Neural cell (in vitro differentiated cells): ENCODE data around the gene CELF5. TPM values are rescaled to one million over a fixed set of nuclear protein-coding genes. Genes with fewer than 3 reads are reported as not detected.

Source experiments
- H2AFZ ChIP-seq: fragments of 200-600, 300-800 bp; sonication (generic), shearing (Covaris generic); 2 replicates; pipeline ENCODE4 v1.6.0; 2014; ENCODE audit warnings: low read depth, mild to moderate bottlenecking, antibody characterized with exemption, low read length, moderate library complexity
- H3F3A ChIP-seq: fragments of 200-600 bp; shearing (Covaris generic); 2 replicates; pipeline ENCODE4 v1.6.1; 2016; ENCODE audit warnings: mild to moderate bottlenecking, moderate library complexity, mixed read lengths, antibody characterized with exemption, low read length; ENCODE audit not compliant: insufficient read depth, poor library complexity, severe bottlenecking
- H3K27ac ChIP-seq: fragments of 200-600, 300-800 bp; sonication (generic), shearing (Covaris generic); 2 replicates; pipeline ENCODE4 v1.5.1; 2014; ENCODE audit warnings: mild to moderate bottlenecking, low read length, moderate library complexity
- H3K27me3 ChIP-seq: fragments of 300-800, 200-600 bp; sonication (generic), shearing (Covaris generic); 2 replicates; pipeline ENCODE4 v1.6.0; 2014; ENCODE audit warnings: mild to moderate bottlenecking, low read depth, low read length, moderate library complexity; ENCODE audit not compliant: insufficient read depth
- H3K36me3 ChIP-seq: fragments of 300-800, 200-600 bp; sonication (generic), shearing (Covaris generic); 2 replicates; pipeline ENCODE4 v1.5.1; 2014; ENCODE audit warnings: mild to moderate bottlenecking, antibody characterized with exemption, low read length, moderate library complexity; ENCODE audit not compliant: insufficient read depth
- H3K4me2 ChIP-seq: fragments of 300-800, 200-600 bp; sonication (generic), shearing (Covaris generic); 2 replicates; pipeline ENCODE4 v1.6.0; 2014; ENCODE audit warnings: mild to moderate bottlenecking, low read length
- H3K4me3 ChIP-seq: fragments of 300-800, 200-600 bp; sonication (generic), shearing (Covaris generic); 2 replicates; pipeline ENCODE4 v1.5.1; 2014; ENCODE audit warnings: mild to moderate bottlenecking, low read length, moderate library complexity
- H3K79me2 ChIP-seq: fragments of 200-600 bp; shearing (Covaris generic); replicated peaks from 2 replicates; pipeline ENCODE4 v1.6.0; 2014; ENCODE audit warnings: mild to moderate bottlenecking, low read length, moderate library complexity; ENCODE audit not compliant: insufficient read depth
- H3K9ac ChIP-seq: fragments of 300-800, 200-600 bp; sonication (generic), shearing (Covaris generic); 2 replicates; pipeline ENCODE4 v1.6.1; 2016; ENCODE audit warnings: mild to moderate bottlenecking, low read length, mixed read lengths
- H3K9me2 ChIP-seq: fragments of 200-600 bp; shearing (Covaris generic); 2 replicates; pipeline ENCODE4 v1.6.1; 2016; ENCODE audit warnings: mild to moderate bottlenecking, low read length, mixed read lengths; ENCODE audit not compliant: insufficient read depth
- H3K9me3 ChIP-seq: fragments of 200-600, 300-800 bp; sonication (generic), shearing (Covaris generic); 2 replicates; pipeline ENCODE4 v1.6.1; 2016; ENCODE audit warnings: mild to moderate bottlenecking, mixed run types, low read length, moderate library complexity, mixed read lengths
- H4K20me1 ChIP-seq: fragments of 200-600 bp; shearing (Covaris generic); 2 replicates; pipeline ENCODE4 v1.6.1; 2016; ENCODE audit warnings: mild to moderate bottlenecking, mixed run types; ENCODE audit not compliant: insufficient read depth
- EP300 ChIP-seq: fragments of 450-650 bp; conservative IDR thresholded peaks from 2 replicates; pipeline ENCODE4 v1.6.1; 2014; ENCODE audit warnings: antibody characterized with exemption, mild to moderate bottlenecking, moderate library complexity; ENCODE audit not compliant: poor library complexity, severe bottlenecking
- EZH2 ChIP-seq: fragments of 200-600, 300-800 bp; shearing (Covaris generic), sonication (generic); IDR thresholded peaks from 2 replicates; pipeline ENCODE4 v1.6.1; 2014; ENCODE audit warnings: antibody characterized with exemption, low read length, borderline replicate concordance, mild to moderate bottlenecking; ENCODE audit not compliant: insufficient read depth, poor library complexity, severe bottlenecking
- MXI1 ChIP-seq: fragments of 450-650 bp; conservative IDR thresholded peaks from 2 replicates; pipeline ENCODE4 v1.6.1; 2014; ENCODE audit warnings: antibody characterized with exemption, mild to moderate bottlenecking; ENCODE audit not compliant: poor library complexity, severe bottlenecking
- POLR2AphosphoS5 ChIP-seq: IDR thresholded peaks from 2 replicates; pipeline ENCODE4 v1.6.1; 2012
- RAD21 ChIP-seq: fragments of 450-650 bp; conservative IDR thresholded peaks from 2 replicates; pipeline ENCODE4 v1.6.1; 2014; ENCODE audit warnings: antibody characterized with exemption, mild to moderate bottlenecking, moderate library complexity
- REST ChIP-seq: IDR thresholded peaks from 2 replicates; pipeline ENCODE4 v1.6.1; 2012; ENCODE audit warnings: borderline replicate concordance
- SMC3 ChIP-seq: fragments of 450-650 bp; conservative IDR thresholded peaks from 2 replicates; pipeline ENCODE4 v1.6.1; 2014; ENCODE audit warnings: antibody characterized with exemption, mild to moderate bottlenecking, moderate library complexity; ENCODE audit not compliant: poor library complexity
- TAF1 ChIP-seq: IDR thresholded peaks from 2 replicates; pipeline ENCODE4 v1.6.1; 2012; ENCODE audit warnings: low read depth
- polyA plus RNA-seq: library from polyadenylated mRNA; depleted of rRNA; stranded (reverse); fragments of >200 nt; gene quantifications from 2 replicates; pipeline ENCODE4 v1.2.3, GENCODE V29; 2014
- TF ChIP-seq, protein P1 (sequence below): fragments of 450-650 bp; IDR thresholded peaks from 2 replicates; pipeline ENCODE4 v1.5.1; 2014; ENCODE audit warnings: antibody characterized with exemption, mild to moderate bottlenecking, moderate library complexity; ENCODE audit not compliant: poor library complexity, severe bottlenecking

CELF5 gene
- polyA plus RNA-seq, 1 donor from 2014 or later = 130 TPM

- H3K79me2 ChIP-seq = no peaks in the 10 kb centered on the region
- H3K36me3 ChIP-seq = peaks cover 8% of the 10 kb centered on the region
- no peak overlapping the region for H3K27ac ChIP-seq
- no peaks in the 10 kb centered on the region for H3K27me3 ChIP-seq
- no peak overlapping the region for H3K9ac ChIP-seq
- no peak overlapping the region for H3K4me2 ChIP-seq
- H3K9me3 ChIP-seq = no peaks in the 10 kb centered on the region
- no peaks in the 10 kb centered on the region for H3F3A ChIP-seq
- H3K9me2 ChIP-seq = no peaks in the 10 kb centered on the region
- H3K4me3 ChIP-seq = no peak overlapping the region
- no peaks in the 10 kb centered on the region for H4K20me1 ChIP-seq
- TF ChIP-seq MXI1 (no peak), RAD21 (no peak), REST (no peak), POLR2AphosphoS5 (no peak), EZH2 (no peak), TAF1 (no peak), SMC3 (no peak), EP300 (no peak)
- TF ChIP-seq, protein P1, sequence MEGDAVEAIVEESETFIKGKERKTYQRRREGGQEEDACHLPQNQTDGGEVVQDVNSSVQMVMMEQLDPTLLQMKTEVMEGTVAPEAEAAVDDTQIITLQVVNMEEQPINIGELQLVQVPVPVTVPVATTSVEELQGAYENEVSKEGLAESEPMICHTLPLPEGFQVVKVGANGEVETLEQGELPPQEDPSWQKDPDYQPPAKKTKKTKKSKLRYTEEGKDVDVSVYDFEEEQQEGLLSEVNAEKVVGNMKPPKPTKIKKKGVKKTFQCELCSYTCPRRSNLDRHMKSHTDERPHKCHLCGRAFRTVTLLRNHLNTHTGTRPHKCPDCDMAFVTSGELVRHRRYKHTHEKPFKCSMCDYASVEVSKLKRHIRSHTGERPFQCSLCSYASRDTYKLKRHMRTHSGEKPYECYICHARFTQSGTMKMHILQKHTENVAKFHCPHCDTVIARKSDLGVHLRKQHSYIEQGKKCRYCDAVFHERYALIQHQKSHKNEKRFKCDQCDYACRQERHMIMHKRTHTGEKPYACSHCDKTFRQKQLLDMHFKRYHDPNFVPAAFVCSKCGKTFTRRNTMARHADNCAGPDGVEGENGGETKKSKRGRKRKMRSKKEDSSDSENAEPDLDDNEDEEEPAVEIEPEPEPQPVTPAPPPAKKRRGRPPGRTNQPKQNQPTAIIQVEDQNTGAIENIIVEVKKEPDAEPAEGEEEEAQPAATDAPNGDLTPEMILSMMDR = no peak
- H2AFZ ChIP-seq = no peak overlapping the region
Measured at GRCh38 chr19:3279306-3279705, 54.8 kb downstream of the CELF5 start.

GRCh38 chr19:3281026-3281425 lies 56.6 kb downstream of the CELF5 start:
- no peaks in the 10 kb centered on the region for H4K20me1 ChIP-seq
- no peak overlapping the region for H3K9ac ChIP-seq
- H3K27ac ChIP-seq = no peak overlapping the region
- H3K4me2 ChIP-seq = no peak overlapping the region
- H2AFZ ChIP-seq = no peak overlapping the region
- peaks cover 8% of the 10 kb centered on the region for H3K36me3 ChIP-seq
- H3K4me3 ChIP-seq = no peak overlapping the region
- no peaks in the 10 kb centered on the region for H3K9me3 ChIP-seq
- no peaks in the 10 kb centered on the region for H3F3A ChIP-seq
- no peak for TF ChIP-seq EZH2
- no peaks in the 10 kb centered on the region for H3K9me2 ChIP-seq
- H3K79me2 ChIP-seq = no peaks in the 10 kb centered on the region
- no peaks in the 10 kb centered on the region for H3K27me3 ChIP-seq

DNA sequence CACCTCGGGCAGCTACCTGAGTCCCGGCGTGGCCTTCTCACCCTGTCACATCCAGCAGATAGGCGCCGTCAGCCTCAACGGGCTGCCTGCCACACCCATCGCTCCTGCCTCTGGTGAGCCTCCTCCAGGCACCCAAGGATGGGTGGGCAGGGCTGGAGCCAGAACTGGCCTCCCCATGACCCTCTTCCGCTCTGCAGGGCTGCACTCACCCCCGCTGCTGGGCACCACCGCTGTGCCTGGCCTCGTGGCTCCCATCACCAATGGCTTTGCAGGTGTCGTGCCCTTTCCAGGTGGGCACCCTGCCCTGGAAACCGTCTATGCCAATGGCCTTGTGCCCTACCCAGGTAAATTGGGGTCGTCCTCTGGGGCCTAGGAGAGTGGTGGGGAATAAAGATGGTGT lies 57.7 kb downstream of the CELF5 start:
- Histone ChIP-seq H3K27me3 (no peaks in the 10 kb centered on the region), H3K4me2 (no peak overlapping the region), H4K20me1 (no peaks in the 10 kb centered on the region), H3K9ac (no peak overlapping the region), H3K36me3 (peaks cover 8% of the 10 kb centered on the region), H3K79me2 (no peaks in the 10 kb centered on the region), H3K27ac (no peak overlapping the region), H3K4me3 (no peak overlapping the region), H3K9me3 (no peaks in the 10 kb centered on the region), H3K9me2 (no peaks in the 10 kb centered on the region), H3F3A (no peaks in the 10 kb centered on the region), H2AFZ (no peak overlapping the region)
- no peak for TF ChIP-seq TAF1
- no peak for TF ChIP-seq RAD21
- no peak for TF ChIP-seq SMC3
- TF ChIP-seq POLR2AphosphoS5 = peak; percentile 5
